HG03108 (cell line): ENCODE data around the gene PORCN.

ENCODE experiments used
- ATAC-seq: cut with Tn5 transposase; IDR thresholded peaks from one replicate; pipeline ENCODE4 v1.9.1; 2021; ENCODE audit warnings: moderate library complexity; ENCODE audit not compliant: unreplicated experiment

The PORCN gene

DNA sequence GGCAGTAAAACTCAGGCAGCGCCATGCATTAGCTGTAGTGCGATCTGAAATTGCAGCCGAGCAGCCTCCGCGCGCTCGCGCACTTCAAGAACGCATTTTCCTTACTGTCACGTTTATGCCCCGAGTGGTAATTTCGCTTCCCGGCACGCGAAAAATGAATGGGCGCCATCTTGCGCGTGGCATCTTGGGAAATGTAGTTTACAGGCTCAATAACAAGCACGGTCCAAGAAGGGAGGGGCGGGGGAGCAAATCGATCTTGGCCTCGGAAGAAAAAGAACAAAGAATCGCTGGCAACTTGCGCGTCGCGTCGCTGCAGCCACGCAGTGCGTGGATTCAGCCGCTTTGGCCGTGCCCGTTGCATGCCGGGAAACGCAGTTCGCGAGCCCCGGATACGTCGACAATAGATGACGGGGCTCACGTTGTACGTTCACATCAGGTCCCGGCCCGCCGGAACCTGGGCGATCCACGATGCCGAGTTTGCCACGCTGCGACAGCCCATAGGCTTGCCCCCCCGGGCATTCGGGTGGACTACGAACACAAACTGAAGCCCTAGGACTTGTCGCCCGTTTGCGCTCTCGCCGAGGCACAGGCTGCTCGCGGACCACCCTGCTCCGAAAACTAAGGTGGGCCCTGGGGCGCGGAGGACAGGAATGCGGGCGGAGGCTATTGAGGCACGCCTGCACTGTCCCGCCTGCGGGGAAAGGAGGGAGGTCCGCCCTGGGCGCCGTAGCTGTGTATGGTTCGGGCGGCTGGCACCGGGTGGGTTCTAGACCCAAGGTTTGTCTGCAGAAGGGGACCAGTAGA, 32.8 kb upstream of the PORCN start, which contains the start of gene FTSJ1:
Gene FTSJ1, plus strand, starts transcription at position 426 of the 804 bp plus-strand sequence. CDS start 1,849 bp downstream, outside the sequence.
- peak; percentile 75 for ATAC-seq

DNA sequence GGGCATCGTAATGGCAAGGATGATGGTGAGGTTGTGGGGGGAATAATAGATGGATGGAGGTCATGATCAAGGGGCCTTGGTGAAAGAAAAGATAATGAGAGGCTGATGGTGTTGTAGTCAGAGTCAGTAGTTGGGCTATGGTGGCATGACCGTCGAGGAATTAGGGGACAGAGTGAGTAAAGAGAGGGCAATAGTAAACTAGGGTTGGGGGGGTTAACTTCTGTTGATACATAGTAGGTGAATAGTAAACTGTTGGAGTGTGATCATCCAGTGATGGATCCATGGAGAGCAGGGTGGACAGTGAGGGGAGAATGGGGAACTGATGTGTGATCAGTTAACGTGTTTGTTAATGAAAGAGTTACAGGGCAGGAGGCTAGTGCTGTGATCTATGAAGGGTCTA, 31.9 kb upstream of the PORCN start:
- no peak for ATAC-seq

- no peak for ATAC-seq
Observed at GRCh38 chrX:48477960-48478755, 30.6 kb upstream of the PORCN start.

DNA sequence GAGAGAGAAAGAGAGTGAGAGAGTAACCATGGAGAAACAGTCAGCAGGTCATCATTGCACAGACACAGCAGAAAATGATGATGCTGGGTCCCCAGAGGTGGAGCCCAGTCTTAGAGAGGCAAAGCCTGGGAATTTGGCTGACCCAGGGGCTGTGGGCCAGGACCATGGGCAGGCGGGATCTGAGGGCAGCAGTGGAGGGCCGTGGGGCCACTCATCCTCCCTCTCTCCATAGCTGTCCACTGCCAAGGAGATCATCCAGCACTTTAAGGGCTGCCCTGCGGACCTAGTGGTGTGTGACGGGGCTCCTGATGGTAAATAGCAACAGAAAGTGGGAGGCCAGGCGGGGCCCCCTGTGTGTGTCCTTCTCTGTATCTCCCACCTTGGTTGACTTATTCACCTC, 30.0 kb upstream of the PORCN start:
- no peak for ATAC-seq

DNA sequence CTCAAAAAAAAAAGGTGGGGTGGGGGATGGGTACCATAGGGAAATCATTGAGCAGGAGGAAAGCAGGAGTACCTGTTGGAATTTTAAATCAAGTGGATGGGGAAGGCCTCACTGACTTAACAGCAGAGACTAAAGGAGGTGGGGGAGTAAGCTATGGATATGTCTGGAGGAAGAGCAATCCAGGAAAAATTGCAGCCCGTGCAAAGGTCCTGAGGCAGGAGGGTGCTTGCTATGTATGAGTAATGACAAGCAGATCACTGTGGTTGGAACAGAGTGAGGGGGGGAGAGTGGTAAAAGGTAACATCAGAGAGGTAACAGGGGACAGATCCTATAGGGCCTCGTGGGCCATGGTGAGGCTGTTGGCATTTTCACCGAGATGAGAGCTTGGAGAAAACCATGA, 28.6 kb upstream of the PORCN start:
- no peak for ATAC-seq

- no peak for ATAC-seq
Observed at GRCh38 chrX:48480583-48480982, 28.2 kb upstream of the PORCN start.

DNA sequence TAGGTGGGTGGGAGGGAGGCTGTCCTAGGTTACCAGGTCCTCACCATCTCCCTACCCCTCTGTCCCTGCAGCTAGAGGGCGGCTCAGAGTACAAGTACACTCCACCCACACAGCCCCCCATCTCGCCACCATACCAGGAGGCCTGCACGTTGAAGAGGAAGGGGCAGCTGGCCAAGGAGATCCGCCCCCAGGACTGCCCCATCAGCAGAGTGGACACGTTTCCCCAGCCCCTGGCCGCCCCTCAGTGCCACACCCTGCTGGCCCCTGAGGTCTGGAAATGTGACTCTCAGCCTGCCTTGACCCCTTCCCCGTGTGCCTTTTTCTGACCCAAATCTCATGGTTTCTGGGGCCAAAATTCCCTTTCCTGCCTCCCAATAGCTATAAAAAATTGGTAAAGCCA, 26.3 kb upstream of the PORCN start:
- no peak for ATAC-seq

DNA sequence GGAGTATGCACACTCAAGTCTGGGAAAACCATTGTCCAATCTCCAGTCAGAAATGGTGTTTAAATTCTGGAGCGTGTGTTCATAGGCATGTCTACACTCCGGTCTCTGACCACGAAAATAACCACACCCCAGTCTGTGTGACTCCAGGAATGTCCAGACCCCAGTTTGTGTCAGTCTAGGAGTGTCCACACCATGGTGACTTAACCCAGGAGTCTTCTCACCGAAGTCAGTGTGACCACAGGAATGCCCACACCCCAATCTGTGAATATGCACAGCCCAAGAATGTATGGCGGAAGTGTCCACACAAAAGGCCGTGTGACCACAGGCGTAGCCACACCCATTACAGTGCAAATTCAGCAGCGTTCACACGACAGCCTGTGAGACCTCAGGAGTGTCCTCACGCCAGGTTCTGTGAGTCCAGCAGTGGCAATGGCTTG, 21.4 kb upstream of the PORCN start:
- ATAC-seq, result no peak

- no peak for ATAC-seq
Observed at GRCh38 chrX:48488034-48488433, 20.8 kb upstream of the PORCN start.

DNA sequence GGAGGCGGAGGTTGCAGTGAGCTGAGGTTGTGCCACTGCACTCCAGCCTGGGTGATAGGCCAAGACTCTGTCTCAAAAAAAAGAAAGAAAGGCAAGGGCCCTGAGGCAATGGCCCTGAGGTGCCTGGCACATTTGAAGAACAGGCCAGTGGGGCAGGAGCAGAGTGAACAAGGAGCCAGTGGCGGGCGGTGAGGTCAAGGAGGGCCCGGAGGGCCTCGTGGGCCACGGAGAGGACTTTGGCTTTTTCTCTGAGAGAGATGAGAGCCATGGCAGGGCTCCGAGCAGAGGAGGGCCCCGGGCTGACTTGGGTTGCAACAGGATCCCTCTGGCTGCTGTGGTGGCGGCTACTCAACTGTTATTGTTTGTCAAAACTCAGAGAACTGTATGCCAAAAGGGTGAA, 19.5 kb upstream of the PORCN start:
- ATAC-seq, result no peak

GRCh38 chrX:48489892-48490291, 18.9 kb upstream of the PORCN start:
- no peak for ATAC-seq

DNA sequence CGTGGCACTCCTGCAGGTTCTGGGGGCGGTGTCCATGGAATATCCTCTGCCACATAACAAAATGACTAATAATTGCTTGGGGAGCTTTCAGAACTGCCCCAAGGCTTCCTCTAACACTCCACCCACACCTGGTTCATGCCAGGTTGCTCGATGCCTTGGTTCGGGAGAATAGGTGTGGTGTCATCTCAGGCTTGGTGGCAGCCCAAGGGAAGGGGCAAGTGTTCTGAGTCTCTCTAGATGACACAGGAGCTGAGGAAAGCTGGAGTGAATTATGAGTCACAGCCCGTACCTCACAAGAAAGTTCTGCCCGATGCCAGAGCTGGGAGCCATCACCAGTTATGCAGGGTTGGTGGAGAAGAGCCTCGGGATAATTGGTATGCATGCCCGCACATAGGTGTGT, 18.1 kb upstream of the PORCN start:
- no peak for ATAC-seq

- ATAC-seq, result no peak
Observed at GRCh38 chrX:48491809-48492208, 17.0 kb upstream of the PORCN start.

DNA sequence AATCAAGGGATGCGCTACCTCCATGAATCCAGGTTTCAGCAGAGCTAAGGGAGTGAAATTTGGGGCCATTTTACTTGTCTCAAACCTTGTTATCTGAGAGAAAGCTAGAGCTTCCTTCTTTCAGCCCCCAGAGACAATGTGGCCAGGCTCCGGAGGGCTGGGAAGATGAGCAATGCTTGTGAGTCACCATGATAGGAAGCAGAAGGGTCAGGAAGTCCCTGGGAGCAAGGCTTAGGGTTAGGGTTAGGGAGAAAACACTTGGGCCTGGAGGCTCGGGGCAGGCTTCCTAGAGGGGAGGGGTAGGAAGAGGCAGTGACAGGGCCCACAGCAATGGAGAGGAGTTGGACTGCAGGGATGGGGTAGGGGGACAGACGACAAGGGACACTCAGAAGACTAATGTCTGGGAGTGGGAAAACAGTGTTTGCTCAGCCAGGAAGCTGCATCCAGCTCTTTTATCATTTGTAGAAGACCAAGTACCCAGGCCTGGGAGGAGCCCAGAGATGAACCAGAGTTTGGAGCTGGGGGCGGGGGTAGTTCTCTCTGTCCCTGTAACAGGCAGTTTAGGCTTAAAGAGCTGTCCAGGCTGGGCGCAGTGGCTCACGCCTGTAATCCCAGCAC, 16.4 kb upstream of the PORCN start:
- ATAC-seq, result no peak

- no peak for ATAC-seq
Observed at GRCh38 chrX:48493890-48494364, 14.9 kb upstream of the PORCN start.

- no peak for ATAC-seq
Observed at GRCh38 chrX:48496660-48497059, 12.1 kb upstream of the PORCN start.

- ATAC-seq, result no peak
Observed at GRCh38 chrX:48497871-48498270, 10.9 kb upstream of the PORCN start.

DNA sequence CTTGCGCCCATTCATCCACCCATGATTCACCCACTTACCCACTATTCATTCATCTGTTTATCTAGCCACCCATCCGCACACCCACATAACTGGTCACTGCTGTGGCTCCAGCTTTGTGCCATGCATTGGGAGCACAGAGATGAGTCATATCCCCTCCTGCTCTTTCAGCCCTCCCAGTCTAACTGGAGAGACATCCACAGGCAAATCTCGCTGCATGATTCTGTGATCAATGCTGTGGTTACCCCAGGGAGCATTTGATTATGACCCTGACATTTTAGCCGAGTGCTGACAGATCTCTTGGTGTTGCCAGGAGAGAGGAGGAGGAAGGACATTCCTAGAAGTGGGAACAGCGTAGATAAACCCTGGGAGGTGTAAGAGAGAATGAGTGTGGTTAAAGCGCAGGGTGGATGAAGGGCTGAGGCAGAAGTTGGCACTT, 10.4 kb upstream of the PORCN start:
- ATAC-seq, result no peak

DNA sequence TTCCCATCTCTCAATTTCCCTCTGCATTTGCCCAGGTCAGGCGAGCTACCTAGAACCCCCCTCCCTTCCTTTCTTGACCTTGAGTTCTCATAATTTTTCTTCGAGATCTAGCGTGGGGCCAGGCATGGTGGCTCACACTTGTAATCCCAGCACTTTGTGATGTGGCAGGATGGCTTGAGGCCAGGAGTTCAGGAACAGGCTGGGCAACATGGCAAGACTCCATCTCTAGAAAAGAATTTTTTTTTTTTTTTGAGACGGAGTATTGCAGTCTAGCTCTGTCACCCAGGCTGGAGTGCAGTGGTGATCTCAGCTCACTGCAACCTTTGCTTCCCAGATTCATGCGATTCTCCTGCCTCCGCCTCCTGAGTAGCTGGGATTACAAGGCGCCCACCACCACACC, 4.5 kb upstream of the PORCN start:
- ATAC-seq, result no peak

GRCh38 chrX:48505481-48505880, 3.3 kb upstream of the PORCN start:
- ATAC-seq, result no peak

GRCh38 chrX:48507246-48507645, 1.5 kb upstream of the PORCN start:
- ATAC-seq, result no peak

GRCh38 chrX:48509245-48509590, 426 bp downstream of the PORCN start:
- ATAC-seq, result no peak
